Hematopoietic multipotent progenitor cell treated with erythropoietin and hydrocortisone succinate and interleukin-3 and kit ligand, for 8 days (in vitro differentiated cells): Measurements from ENCODE around the gene CCDC24.
A peak's percentile ranks its signal among the peaks of the same experiment; 100 is the strongest.

Source experiments
- DNase-seq: peaks from one replicate; pipeline ENCODE4 v3.0.0-alpha.2; 2015

The CCDC24 gene

DNA sequence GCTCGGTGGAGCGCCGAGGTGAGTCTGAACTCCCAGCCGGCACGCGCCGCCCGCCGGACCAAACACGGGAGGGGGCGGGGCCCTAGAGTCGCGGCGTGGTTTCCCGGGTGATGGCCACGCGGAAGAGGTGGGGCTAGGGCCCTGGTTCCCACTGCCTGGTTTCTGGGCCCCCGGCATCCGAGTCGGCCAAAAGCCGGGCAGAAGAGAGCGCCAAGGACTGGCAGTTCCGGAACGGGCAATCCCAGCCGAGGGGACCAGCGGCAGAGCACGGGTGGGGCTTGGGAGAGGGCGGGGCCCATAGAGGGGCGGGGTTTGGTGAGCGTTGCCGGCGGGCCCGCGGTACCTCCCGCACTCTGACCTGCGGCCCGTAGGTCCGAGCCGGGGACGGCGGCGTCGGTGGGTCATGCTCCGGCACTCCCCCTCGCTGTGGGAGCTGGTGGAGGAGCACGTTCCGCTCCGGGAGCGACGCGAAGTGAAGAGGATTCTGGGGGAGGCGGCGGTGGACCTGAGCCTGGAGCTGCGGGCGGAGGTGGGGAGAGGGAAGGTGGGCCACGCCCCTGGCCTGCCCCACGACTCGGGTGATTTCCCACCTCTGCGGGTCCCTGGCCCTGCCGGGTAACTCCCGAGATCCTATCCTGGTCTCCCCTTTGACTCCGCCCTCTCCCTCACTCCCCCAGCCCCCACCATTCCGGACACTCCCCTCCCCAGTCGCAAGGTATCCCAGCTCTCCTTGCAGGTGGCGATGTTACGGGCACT lies at the start of gene CCDC24:
TSS of gene CCDC24 (plus strand) at position 124 of the 756 bp plus-strand sequence. CDS start at position 404, 280 bp downstream.
- peak; percentile 80 for DNase-seq

DNA sequence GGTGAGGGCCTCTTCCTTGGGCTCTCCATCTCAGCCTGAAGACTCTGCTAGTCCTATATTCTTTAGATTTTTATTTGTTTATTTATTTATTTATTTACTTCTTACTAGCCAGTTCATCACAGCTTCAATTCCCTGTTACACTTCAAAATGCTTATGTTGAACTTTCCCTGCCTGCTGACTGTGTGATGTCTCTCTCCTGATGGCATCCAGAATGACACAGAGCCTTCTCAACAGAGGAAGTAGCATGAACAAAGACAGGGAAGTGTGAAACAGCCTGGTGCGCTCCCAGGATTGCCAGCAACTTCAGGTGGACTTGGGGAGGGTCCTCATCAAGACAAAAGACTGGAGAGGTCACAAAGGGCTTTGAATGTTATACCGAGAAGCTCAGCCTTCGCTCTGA lies 49.0 kb upstream of the CCDC24 start:
- DNase-seq, result no peak

- no peak for DNase-seq
These were observed 46.5 kb upstream of the CCDC24 start for GRCh38 chr1:43944860-43945259.

DNA sequence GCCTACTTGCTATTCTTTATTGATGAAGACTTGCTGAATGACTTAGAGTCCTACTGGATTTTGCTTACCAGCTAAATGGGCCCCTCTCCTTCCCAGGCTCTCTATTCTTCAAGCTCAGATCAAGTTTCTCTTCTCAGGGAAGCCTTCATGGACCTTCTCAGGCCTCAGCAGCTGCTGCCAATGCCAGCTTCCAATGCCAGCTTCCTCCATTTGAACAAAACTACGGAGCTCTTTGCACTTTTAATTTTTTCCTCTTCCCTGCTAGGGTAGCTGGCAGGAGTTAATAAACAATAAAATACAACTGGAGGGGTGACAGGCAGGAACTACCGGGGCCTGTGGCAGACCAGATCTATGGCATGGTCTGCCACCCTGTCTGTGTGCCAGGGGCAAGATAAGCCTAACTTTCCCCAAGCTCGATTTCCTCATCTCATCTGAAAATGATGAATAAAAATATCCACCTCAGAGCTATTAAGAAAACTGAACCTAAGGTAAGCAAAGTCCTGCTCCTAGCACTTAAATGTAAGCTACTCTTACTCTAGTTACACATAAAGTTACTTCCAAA lies 45.6 kb upstream of the CCDC24 start:
- peak; percentile 68 for DNase-seq

DNA sequence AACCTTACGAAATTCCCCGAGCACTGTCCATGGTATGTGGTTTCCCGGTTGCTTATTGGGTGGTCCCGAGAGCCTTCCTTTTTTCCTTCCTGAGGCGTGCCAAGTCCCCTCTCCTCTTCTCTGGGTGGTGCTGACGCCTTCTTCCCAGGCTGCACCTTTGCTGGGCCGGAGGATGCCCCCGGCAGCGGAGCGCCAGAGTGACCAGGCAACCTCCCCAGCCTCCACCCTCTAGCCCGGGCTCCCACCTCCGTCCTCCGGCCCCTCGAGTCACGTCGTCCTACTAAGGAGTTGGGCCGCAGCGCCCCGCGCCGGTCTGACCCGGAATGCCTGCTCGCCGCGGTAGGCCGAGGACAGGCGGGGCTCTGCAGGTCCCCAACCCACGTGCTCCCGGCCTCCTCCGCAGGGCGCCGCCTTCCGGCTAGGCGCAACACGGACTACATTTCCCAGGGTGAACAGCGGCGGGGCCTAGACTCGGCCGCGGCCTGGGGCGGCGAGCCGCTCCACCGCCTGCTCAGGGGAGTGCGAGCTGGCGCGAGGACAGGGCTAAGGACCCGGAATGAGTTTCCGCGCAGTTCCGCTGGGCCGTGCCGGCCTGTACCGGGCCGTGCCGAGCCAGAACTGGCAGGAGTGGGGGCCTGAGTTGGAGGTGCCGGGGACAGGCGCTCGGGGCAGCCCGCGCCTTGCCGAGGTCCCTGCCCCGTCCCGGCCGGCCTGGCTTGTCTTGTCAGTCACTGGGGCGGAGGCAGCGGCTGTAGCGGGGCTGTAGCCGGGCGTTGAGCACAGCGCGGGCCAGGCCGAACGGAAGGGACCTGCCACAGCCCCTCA lies 45.0 kb upstream of the CCDC24 start, which contains the start of gene IPO13:
TSS of gene IPO13 (plus strand) at position 715 of the 825 bp plus-strand sequence. CDS start 651 bp downstream, outside the sequence.
- DNase-seq, result peak; percentile 96

DNA sequence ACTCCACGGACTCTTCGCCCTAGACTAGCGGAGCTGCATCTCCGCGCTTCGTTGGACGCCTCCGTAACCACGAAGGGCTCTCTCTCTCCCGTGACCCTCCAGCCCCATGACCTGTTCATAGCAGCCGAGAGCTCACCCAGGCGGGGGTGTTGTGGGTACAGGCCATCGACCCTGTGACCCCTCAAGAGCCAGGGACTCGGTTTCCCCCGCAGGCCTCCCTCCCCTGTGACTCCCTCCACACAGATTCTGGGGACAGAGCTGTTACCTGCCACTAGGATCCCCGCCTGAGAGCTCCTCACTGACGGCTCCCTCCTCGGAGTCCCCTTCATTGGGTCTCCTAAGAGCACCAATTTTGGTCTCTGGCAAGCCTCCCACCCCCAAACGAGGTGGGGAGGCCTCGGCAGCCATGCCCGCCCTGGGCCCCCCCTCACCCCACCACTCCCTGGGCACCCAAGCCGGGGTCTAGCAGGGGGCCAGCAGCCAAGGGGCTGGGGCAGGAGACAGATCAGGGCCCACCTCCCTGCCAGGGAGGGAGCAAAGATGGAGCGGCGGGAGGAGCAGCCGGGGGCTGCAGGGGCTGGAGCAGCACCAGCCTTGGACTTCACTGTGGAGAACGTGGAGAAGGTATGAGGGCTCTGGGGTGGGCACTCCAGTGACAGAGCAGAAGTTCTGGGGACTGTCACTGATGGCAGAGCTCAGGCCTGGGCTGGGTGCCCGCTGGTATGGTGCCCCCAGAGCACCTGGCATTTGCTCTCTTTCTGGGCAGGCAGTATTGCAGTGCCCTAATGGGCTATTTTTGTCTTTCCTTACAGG lies 44.1 kb upstream of the CCDC24 start:
- no peak for DNase-seq

GRCh38 chr1:43947874-43948437 lies 43.4 kb upstream of the CCDC24 start:
- no peak for DNase-seq

- DNase-seq, result no peak
These were observed 41.7 kb upstream of the CCDC24 start for GRCh38 chr1:43949678-43950077.

DNA sequence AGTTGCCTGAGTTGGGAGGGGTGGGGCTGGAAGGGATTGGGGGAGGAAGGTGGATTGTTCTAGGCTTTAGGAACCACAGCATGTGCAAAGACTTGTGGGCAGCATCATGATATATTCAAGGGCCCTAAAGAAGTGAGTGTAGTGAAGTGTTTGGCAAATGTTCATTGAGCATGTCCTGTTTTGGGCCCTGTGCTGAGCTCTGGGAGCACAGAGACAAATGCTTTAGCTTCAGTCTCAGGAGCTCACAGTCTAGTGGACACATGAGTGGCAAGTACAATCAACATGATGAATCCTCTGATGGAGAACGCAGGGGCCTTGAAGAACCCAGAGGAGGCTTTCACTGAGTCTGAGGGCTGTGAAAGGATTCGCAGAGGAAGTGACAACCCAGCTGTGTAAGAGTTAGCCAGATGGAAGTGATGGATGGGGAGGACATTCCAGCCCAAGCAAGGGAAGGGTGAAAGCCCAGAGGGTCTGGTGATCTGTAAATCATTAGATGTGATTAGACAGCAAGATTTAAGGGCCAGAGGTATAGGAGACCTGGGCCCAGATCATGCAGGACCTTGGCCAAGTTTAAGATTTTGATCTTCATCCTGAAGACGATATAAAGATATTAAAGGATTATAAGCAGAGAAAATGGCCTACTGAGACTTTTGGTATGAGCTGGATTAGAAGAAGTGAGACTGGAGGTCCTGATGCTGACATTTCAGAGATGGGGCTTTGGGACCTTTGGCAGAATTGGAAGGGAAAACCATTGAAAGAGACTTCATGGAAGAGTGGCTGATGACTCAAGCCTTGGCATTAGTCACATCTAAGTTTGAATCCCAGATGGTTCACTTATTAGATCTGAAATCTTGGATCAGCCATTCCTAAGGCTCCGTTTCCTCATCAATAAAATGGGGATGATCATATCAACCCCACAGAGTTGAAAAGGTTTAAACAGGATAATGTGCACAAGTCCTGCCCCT lies 40.1 kb upstream of the CCDC24 start:
- DNase-seq, result no peak

GRCh38 chr1:43952731-43953346 lies 38.6 kb upstream of the CCDC24 start:
- peak; percentile 55 for DNase-seq

GRCh38 chr1:43953361-43953760 lies 38.0 kb upstream of the CCDC24 start:
- DNase-seq, result no peak

GRCh38 chr1:43954036-43954435 lies 37.4 kb upstream of the CCDC24 start:
- no peak for DNase-seq

DNA sequence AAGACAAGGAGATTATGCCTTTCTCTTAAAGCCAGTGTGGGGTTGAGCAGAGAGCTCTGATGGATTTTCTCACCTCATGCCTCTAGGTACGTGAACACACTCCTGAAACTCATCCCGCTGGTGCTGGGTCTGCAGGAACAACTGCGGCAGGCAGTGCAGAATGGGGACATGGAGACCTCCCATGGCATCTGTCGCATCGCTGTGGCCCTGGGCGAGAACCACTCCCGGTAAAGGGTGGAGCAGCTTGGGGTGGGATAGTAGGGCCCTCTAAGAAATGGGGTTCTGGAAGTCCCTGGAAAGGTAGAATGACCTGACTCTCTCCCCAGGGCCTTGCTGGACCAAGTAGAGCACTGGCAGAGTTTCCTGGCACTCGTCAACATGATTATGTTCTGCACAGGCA lies 35.2 kb upstream of the CCDC24 start:
- DNase-seq, result no peak

GRCh38 chr1:43957407-43958040 lies 33.9 kb upstream of the CCDC24 start:
- DNase-seq, result no peak

DNA sequence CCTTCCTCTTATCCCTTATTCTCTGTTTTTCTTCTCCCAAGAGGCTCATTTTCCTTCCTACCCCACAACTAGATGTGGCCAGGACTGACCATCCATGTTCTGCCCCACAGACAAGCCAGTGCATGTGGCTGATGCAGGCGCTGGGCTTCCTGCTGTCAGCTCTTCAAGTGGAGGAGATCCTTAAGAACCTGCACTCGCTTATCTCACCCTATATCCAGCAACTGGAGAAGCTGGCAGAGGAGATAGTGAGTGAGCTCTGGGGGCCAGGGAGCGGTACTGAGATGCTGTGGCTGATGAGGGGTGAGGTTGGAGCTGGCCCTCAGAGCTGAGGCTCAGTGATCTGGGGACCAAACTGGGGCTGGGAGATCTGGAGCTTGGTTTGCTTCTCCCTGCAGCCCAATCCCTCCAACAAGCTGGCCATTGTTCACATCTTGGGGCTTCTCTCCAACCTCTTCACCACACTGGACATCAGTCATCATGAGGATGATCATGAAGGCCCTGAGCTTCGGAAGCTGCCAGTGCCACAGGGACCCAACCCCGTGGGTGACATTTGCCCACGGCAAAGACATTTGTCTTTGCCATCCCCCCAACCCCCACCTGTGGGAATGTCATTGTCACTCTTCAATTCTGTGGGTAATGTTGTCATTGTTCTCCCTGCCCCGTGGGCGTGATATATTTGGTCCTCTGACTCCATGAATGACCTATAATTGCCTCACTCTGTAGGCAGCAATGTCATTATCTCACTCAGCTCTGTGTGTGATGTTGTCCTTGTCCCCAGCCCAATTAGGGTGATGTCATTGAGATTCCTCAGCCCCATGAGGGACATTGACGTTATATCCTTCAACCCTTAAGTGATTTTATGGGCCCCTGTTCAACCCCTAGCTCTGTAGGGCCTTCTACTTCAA lies 32.8 kb upstream of the CCDC24 start:
- peak; percentile 87 for DNase-seq

DNA sequence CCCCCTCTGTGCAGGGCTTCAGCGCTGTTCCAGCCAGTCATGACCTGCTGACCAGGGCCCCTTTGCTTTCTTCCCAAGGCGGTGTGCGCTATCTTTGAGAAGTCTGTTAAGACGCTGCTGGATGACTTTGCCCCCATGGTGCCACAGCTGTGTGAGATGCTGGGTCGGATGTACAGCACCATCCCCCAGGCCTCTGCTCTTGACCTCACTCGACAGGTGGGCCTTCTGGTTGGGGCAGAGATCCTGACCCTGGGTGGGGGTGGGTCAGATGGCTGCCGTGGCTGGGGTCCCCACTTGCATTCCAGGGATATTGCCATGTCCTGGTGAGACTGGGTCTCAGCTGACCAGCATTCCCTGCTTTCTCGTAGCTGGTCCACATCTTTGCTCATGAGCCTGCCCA lies 30.6 kb upstream of the CCDC24 start:
- DNase-seq, result no peak

DNA sequence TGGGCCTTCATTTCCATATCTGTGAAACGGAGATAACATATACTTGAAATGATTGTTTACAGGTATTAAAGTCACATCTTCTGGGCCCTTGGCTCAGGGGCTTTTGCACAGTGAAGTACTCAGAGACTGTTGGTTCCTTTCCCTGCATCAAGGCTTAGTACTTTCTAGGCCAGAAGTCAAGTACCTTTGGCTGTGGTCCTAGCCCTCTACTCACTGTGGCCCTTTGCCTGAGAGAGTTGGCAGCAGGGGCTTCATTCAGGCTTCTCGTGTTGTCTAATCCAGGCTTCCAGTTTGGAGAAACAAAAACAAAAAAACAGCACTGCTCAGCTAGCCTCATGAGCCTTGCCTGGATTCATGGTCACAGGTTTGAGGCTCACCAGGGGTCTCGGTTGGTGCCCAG lies 29.7 kb upstream of the CCDC24 start:
- no peak for DNase-seq

GRCh38 chr1:43962324-43962723 lies 29.1 kb upstream of the CCDC24 start:
- DNase-seq, result no peak

DNA sequence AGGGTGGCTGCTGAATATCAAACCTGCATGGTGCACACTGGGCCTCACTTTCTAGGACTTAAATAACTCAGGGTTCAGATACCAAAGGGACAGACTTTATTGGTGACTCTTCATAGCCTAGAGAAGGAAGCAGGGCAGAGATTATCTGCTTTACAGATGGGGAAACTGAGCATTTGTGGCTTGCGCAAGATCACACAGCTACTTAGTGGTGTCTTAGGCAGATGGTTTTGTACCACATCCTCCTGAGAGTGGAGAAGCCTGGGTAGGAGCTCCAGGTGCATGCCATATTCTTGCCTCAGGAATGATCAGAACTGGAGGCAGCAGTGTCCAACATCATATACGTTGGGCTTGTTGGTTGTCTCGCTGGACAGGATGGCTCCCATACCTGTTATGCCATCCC lies 28.4 kb upstream of the CCDC24 start:
- DNase-seq, result no peak
